ENCODE data around the gene ZNF580.
A peak's percentile ranks its signal among the peaks of the same experiment; 100 is the strongest.

The ZNF580 gene

GRCh38 chr19:55663846-55664536 lies 23.2 kb downstream of the ZNF580 start:
- DNase-seq: no peak

DNA sequence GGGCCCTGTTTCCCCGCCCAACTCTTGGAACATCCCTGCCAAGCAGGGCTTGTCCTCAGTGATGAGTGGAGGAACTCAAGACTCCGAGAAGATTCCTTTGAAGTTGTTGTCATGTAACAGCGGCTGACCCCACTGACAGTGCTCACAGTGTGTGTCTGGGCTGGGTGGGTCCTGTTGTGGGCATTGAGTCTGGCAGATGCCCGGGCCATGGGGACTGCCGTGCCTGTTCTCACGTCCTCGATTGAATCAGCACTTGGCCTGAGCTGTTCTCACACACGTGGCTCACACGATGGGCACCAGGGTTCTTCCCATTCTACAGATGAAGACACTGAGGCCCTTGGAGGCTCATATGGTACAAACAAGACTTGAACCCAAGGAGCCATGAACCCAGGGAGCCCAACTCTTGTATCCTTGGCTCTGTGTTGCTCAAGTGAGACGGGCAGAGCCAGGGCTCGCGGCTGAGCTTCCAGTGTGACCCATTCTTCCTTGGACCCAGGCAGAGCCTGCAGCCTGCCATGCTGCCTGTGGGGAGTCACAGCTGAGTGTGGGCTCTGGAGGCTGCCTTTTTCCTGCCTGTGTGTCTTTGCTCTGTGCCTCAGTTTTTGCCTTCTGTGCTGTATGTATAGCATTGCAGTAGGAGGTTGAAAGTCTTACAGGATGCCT lies 25.7 kb downstream of the ZNF580 start:
- DNase-seq: no peak

- DNase-seq: no peak
Measured at GRCh38 chr19:55667006-55667381, 26.2 kb downstream of the ZNF580 start.

DNA sequence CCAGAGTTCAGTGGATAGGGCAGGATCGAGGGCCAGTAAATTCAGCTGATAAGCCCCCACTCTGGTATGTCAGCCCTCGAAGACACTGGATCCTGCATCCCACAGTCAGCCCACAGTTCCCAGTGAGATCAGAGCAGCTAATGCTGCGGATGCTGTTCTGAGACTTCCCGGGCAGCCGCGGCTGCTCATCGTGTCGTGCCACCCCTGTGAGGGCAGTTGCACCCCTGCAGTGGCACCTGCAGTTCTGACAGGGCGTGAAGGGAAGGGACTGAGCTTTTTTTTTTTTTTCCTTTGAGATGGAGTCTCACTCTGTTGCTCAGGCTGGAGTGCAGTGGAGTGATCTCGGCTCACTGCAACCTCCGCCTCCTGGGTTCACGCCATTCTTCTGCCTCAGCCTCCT lies 26.7 kb downstream of the ZNF580 start:
- DNase-seq: no peak

DNA sequence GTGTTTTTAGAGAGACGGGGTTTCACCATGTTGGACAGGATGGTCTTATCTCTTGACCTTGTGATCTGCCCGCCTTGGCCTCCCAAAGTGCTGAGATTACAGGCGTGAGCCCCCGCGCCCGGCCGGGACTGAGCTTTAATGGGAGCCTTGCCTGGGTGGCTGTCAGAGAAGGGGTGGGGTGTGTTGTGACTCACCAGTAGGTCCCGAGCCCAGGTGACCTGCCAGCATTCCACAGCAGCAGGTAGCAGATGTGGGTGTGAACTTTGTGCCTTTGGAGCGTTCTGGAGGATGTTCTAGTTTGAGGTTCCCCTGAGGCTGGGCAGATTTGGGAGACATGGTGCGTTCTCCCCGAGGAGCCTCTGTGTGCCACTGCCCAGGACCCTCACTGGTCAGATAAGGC lies 27.2 kb downstream of the ZNF580 start:
- peak; percentile 34 for DNase-seq

DNA sequence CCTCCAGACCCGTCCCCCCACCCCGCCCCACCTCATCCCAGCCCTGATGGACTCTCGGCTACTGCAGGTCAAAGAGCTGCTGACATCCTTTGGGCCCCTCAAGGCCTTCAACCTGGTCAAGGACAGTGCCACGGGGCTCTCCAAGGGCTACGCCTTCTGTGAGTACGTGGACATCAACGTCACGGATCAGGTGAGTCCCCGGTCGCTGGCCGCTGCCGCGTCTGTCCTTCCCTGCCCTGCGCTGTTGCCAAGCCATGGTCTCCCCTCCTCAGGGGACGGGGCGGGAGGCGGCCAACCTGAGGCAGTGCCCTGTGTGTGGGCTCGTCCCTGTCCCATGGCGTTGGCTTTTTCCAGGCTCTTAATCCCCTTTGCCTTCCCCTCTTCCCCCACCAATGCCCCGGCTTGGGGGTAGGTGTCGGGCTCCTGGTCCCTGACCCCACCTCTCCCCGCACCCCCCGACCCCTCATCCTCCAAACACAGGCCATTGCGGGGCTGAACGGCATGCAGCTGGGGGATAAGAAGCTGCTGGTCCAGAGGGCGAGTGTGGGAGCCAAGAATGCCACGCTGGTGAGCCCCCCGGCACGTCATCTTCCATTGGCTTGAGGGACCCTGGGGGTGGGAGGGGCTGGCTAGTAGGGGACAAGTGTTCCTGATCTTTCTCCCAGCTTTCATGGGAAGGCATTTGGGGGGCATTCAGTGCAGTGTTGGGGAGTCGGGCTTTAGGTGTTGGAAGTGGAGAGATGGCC lies 28.0 kb downstream of the ZNF580 start:
- DNase-seq: no peak

DNA sequence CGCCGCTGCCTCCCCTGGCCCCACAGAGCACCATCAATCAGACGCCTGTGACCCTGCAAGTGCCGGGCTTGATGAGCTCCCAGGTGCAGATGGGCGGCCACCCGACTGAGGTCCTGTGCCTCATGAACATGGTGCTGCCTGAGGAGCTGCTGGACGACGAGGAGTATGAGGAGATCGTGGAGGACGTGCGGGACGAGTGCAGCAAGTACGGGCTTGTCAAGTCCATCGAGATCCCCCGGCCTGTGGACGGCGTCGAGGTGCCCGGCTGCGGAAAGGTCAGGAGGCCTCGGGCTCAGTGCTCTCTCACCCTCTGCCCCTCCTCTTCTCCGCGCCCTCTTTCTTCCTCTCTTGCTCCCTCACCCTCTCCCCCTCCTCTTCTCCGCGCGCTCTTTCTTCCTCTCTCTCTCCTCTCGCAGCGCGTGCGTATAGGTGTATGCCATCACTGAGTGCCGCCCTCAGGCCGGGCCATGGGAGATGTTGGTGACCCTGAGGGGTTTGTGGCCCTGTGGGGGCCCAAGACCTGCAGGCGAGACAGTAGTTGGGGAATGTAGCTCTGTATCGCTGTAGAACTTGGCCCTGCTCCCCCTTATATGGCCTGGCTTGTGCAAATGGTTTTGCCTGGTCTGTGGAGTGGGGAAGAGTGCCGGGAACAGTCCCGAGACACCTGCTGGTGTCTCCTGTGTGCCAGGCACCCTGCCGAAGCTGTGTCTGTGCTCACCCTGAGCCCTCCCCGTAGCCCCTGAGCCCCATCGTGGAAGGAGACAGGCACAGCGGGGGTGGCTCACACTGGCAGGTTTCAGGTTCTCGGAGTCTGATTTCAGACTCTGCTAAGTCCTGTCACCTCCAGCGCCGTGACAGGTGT lies 28.8 kb downstream of the ZNF580 start:
- no peak for DNase-seq

- DNase-seq: peak; percentile 47
Measured at GRCh38 chr19:55670280-55671053, 29.7 kb downstream of the ZNF580 start.

- no peak for DNase-seq
Measured at GRCh38 chr19:55671054-55671378, 30.2 kb downstream of the ZNF580 start.

GRCh38 chr19:55672418-55672817 lies 31.6 kb downstream of the ZNF580 start:
- DNase-seq: no peak

GRCh38 chr19:55673465-55673864 lies 32.7 kb downstream of the ZNF580 start:
- peak; percentile 52 for DNase-seq

DNA sequence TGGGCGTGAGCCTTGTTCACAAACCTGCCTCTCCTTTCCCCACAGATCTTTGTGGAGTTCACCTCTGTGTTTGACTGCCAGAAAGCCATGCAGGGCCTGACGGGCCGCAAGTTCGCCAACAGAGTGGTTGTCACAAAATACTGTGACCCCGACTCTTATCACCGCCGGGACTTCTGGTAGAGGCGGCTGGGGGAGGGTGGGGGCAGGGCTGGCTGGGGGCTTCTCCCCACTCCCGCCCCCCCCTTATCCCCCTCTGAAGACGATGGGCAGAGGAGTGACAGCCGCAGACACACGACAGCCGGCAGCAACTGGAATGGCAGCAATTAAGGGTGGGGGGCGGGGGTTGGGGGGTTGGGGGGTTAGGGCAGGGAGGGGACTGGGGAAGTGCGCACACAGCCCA lies 33.1 kb downstream of the ZNF580 start:
- DNase-seq: peak; percentile 48

DNA sequence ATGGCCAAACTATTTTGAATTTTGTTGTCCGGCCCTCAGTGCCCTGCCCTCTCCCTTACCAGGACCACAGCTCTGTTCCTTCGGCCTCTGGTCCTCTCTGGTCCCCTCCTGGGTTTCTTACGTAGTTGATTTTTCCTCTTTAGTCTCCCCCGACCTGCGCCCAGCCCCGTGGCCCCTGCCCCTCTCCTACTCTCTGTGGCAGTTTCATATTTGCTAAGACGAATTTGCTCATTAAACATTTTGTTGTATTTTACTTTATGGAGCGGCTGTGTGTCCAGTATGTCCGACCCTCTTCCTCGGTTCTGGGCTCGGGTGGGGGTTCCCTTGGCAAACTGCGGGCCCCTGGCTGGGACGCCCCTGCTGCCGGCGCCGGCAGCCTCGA lies 33.6 kb downstream of the ZNF580 start:
- DNase-seq: peak; percentile 41

DNA sequence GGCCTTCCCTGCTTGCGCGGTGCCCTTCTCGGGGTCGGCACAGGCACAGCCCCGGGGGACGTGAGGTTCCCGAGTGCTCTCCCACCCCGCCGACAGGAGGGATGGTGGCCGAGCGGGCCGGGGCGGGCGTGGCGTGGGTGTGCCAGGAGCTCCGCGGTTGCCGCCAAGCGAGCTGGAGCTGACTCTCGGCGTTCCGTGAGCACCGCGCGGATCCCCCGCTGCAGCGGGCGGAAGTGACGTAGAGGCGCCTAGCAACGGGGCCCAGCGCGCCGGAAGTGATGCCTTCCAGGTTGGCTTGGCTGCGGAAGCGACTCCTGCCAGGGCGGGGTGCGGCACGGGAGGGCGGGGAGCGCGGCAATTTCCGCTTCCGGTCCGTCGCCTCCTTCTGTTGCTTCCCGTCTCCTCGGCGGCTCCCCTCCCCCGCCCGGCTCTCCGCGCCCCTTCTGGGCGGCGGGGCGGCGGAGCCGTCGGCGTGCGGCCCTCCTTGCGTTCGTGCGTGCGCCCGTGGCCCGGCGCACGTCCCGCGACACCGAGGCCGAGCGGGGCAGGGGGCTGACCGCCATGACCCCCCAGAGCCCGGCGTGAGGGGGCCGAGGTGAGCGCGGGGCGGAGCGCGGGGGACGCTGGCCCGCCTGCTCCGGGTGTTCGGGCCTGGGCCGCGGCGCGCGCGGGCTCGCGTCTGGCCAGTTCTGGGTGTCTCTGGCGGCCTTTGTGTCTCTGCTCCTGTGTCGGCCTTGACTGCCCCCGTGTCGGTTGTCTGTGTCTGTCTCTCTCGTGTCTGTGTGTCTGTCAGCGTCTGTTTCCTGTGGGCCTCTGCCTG lies 34.2 kb downstream of the ZNF580 start, which contains the start of gene EPN1:
TSS of gene EPN1 (plus strand) at position 386 of the 820 bp plus-strand sequence. CDS start 3,402 bp downstream, outside the sequence.
- DNase-seq: peak; percentile 99

- no peak for DNase-seq
Measured at GRCh38 chr19:55675661-55676354, 35.0 kb downstream of the ZNF580 start.

DNA sequence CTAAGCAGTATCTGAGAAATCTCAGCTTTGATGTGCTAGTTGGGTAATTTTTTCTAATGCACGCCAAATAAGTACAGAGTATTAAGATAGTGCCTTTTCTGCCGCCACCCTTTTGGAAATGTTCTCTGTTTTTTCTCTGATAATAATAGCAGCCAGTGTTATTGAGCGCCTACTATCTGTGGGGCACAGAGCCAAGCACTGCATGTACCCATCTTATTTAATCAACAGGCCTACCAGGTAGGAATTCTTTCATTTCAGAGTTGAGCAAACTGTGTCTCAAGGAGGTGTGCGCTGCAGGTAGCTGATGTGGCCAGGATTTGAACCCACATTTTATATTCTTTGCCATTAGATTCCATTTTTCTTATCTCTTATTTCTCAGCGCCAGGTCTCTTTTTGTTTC lies 35.6 kb downstream of the ZNF580 start:
- DNase-seq: no peak

DNA sequence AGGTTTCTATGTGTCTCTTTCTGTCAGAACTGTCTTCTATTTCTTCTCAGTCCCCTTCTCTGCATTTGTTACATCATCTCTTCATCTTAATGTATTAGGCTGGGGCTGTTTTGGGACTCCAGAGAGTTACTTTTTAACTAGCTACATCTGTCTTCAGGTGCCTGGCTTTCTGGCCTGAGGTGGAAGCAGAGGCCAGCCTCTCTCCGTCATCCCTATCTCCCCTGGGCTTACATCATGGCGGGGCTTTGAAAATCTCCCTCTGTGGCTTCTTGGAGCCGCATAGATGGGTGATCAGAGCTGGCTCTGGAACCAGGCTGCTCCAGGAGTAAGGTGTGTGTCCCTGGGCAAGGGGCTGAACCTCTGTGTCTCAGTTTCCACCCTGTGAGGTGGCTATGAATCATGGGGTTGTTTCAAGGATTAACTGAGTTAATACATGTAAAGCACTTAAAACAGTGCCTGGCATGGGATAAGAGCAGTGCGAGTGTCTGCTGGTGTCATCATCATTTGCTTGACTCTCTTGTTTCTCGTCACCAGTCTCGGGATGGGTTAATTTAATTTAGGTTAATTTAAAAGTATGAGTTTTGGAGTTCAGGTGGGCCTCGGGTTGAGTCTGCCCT lies 36.2 kb downstream of the ZNF580 start:
- DNase-seq: no peak

- DNase-seq: no peak
Measured at GRCh38 chr19:55677572-55678028, 36.8 kb downstream of the ZNF580 start.

GRCh38 chr19:55678121-55678671 lies 37.4 kb downstream of the ZNF580 start:
- no peak for DNase-seq
